Choroid plexus epithelial cell (primary cell): ENCODE data around the gene EAPP.

Experiments used
- DNase-seq: peaks from one replicate; pipeline ENCODE4 v3.0.0-alpha.2; 2010; ENCODE audit warnings: low read depth
- H3K4me3 ChIP-seq: 2 replicates; pipeline ENCODE4 v1.5.1; 2011; ENCODE audit warnings: low read depth, mild to moderate bottlenecking, control low read depth, low read length, moderate library complexity
- TF ChIP-seq, protein P1 (sequence below): conservative IDR thresholded peaks from 2 replicates; pipeline ENCODE4 v1.5.1; 2011; ENCODE audit warnings: low read depth, mild to moderate bottlenecking, control low read depth, inconsistent platforms, low read length, moderate library complexity

The EAPP gene

DNA sequence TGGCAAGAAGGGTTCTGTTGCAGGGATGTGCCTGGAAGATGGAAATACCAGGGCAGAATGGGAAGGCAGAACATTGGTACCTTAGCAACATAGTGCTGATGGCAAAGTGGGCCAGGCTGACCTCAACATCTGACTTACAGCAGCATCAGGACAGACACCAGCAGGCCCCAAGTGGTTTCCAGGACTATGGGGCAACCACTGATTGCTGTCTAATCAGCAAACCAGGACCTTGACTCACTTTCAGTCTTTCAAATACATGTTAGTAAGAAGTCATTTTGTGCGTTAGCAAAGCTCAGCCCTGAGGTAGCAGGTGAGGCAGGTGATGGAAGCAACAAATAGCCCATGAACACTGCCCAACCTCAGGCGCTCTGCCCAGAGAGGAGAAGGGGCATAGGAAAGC lies 72.8 kb downstream of the EAPP start:
- DNase-seq, result no peak
- TF ChIP-seq, protein P1, sequence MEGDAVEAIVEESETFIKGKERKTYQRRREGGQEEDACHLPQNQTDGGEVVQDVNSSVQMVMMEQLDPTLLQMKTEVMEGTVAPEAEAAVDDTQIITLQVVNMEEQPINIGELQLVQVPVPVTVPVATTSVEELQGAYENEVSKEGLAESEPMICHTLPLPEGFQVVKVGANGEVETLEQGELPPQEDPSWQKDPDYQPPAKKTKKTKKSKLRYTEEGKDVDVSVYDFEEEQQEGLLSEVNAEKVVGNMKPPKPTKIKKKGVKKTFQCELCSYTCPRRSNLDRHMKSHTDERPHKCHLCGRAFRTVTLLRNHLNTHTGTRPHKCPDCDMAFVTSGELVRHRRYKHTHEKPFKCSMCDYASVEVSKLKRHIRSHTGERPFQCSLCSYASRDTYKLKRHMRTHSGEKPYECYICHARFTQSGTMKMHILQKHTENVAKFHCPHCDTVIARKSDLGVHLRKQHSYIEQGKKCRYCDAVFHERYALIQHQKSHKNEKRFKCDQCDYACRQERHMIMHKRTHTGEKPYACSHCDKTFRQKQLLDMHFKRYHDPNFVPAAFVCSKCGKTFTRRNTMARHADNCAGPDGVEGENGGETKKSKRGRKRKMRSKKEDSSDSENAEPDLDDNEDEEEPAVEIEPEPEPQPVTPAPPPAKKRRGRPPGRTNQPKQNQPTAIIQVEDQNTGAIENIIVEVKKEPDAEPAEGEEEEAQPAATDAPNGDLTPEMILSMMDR, result no peak
- H3K4me3 ChIP-seq, result no peak overlapping the region
